Ishikawa (cell line): ENCODE data around the gene CTNNA3.

ENCODE experiments used
- CREB1 ChIP-seq: IDR thresholded peaks from 2 replicates; pipeline ENCODE4 v1.6.1; 2012; ENCODE audit warnings: low read depth
- EP300 ChIP-seq: IDR thresholded peaks from 2 replicates; pipeline ENCODE4 v1.6.1; 2012; ENCODE audit warnings: borderline replicate concordance
- FOXM1 ChIP-seq: IDR thresholded peaks from 2 replicates; pipeline ENCODE4 v1.6.1; 2012; ENCODE audit warnings: low read depth, borderline replicate concordance
- TAF1 ChIP-seq: IDR thresholded peaks from 2 replicates; pipeline ENCODE4 v1.6.1; 2012; ENCODE audit warnings: low read depth, mild to moderate bottlenecking
- TF ChIP-seq, protein P1 (sequence below): IDR thresholded peaks from 2 replicates; pipeline ENCODE4 v1.6.1; 2012; ENCODE audit warnings: low read depth, mild to moderate bottlenecking
- TF ChIP-seq, protein P2 (sequence below): IDR thresholded peaks from 2 replicates; pipeline ENCODE4 v1.6.1; 2012

DNA sequence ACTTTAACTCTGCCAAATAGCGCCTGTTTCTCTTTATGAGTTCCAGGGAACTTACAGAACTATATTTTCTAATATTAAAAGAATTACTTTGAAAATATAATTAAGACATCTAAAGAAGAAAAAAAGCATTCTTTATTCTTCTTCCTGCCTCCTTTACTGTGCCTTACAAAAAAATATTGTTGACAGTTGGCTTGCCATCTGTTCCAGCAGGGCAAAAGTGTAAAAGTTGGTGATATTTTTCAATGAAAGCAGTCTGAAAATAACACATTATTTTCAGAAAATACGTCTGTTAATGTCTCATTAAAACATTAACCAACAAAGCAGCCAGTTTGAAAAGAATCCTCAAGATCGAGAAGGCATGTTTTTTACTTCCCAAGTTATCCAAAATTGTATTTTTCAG, 1802.3 kb downstream of the CTNNA3 start:
- TF ChIP-seq, protein P1, sequence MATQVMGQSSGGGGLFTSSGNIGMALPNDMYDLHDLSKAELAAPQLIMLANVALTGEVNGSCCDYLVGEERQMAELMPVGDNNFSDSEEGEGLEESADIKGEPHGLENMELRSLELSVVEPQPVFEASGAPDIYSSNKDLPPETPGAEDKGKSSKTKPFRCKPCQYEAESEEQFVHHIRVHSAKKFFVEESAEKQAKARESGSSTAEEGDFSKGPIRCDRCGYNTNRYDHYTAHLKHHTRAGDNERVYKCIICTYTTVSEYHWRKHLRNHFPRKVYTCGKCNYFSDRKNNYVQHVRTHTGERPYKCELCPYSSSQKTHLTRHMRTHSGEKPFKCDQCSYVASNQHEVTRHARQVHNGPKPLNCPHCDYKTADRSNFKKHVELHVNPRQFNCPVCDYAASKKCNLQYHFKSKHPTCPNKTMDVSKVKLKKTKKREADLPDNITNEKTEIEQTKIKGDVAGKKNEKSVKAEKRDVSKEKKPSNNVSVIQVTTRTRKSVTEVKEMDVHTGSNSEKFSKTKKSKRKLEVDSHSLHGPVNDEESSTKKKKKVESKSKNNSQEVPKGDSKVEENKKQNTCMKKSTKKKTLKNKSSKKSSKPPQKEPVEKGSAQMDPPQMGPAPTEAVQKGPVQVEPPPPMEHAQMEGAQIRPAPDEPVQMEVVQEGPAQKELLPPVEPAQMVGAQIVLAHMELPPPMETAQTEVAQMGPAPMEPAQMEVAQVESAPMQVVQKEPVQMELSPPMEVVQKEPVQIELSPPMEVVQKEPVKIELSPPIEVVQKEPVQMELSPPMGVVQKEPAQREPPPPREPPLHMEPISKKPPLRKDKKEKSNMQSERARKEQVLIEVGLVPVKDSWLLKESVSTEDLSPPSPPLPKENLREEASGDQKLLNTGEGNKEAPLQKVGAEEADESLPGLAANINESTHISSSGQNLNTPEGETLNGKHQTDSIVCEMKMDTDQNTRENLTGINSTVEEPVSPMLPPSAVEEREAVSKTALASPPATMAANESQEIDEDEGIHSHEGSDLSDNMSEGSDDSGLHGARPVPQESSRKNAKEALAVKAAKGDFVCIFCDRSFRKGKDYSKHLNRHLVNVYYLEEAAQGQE: no peak
- TF ChIP-seq TAF1 (no peak), FOXM1 (no peak), EP300 (no peak), CREB1 (no peak)
- TF ChIP-seq, protein P2, sequence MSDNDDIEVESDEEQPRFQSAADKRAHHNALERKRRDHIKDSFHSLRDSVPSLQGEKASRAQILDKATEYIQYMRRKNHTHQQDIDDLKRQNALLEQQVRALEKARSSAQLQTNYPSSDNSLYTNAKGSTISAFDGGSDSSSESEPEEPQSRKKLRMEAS: no peak
